Heart left ventricle (tissue), 13 donors: ENCODE data around the gene TIMELESS.

Experiments
- CTCF ChIP-seq, 12 donors: fragments of 200-600 bp; sonication (generic) in 4 of 12; IDR thresholded peaks; one replicate each; pipeline versions ENCODE4 v1.5.0 to v1.8.0; 2018 to 2022; ENCODE audit warnings: antibody characterized with exemption in 12 of 12, mild to moderate bottlenecking in 5 of 12
- POLR2A ChIP-seq, 2 donors: fragments of 450-650 bp; IDR thresholded peaks; one replicate each; pipeline ENCODE4 v1.6.1; 2017; ENCODE audit warnings: antibody characterized with exemption in 2 of 2, mild to moderate bottlenecking in 2 of 2, moderate library complexity in 2 of 2
- donor health status: ischemic (EF 13 %, LVEDD 7.1; RV severe dilation, severe dysfunction).
- donor health status: DM: no; HTN: yes; CAD: no.
- donor health status: DM: no; HTN: no; CAD: no.
- donor health status: ischemic (EF 25% LVEDD 6.9; RV normal size, moderate dysfunction).
- donor health status: ischemic (EF 25% LVEDD 5.7; RV mildly dilated, moderate dysfunction).
- donor health status: ischemic (EF 35%, LVEDD 5.7; RV mildly dilated, moderate dysfunction).
- donor health status: nonischemic (EF 11% LVEDD 7.7; RV severe dilation, severe dysfunction).
- donor health status: DM: yes; HTN: yes; CAD: no.
- donor health status: PGD.
- donor health status: ischemic (EF 29% LVEDD 5.4; RV normal size, mild dysfunction).
- donor health status: nonischemic (EF 23%, LVEDD 6.1; RV moderate dilation, normal function).

DNA sequence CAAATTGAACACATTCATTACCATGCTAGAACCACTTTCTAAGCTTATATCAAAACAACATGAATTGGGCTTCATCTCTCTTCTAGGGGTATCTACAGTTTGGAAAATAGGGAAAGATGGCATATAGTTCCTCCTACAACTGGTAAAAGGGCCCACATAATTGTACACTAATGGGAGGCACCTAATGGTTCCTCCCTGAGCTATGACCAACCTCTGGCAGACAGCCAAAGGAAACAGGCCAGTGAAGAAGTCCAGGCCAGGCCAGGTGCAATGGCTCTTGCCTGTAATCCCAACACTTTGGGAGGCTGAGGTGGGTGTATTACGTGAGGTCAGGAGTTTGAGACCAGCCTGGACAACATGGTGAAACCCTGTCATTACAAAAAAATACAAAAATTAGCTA lies 63.4 kb downstream of the TIMELESS start:
- TF ChIP-seq CTCF (IDR thresholded peaks at IDR 0.05) (no peak), POLR2A (IDR thresholded peaks at IDR 0.05) (no peak)
